ENCODE measurements around the gene ZNF280B. TPM values are rescaled to one million over a fixed set of nuclear protein-coding genes. Genes with fewer than 3 reads are reported as not detected.
A peak's percentile ranks its signal among the peaks of the same experiment; 100 is the strongest.

The ZNF280B gene
- total and polyA plus RNA-seq, 9 of the 15 experiments (the other 6 are each of a cell fraction or from before 2014, with no cell fraction given): 7.7 to 29.9 (median 20.0) TPM

- TF ChIP-seq IRF9 (tag; IDR thresholded peaks at IDR 0.05): no peak
- no peak for TF ChIP-seq ZNF23 (CRISPR knock-in tag; IDR thresholded peaks at IDR 0.05)
- TF ChIP-seq ZNF785 (CRISPR knock-in tag; IDR thresholded peaks at IDR 0.05): 0 out of 2 replicates have a peak, but pooled peaks have one; percentile 16
- TF ChIP-seq ETV1 (tag; conservative IDR thresholded peaks at IDR 0.05; ENCODE audit: low read depth): peak; percentile 44
- TF ChIP-seq ZNF561 (CRISPR knock-in tag; conservative IDR thresholded peaks at IDR 0.05): no peak
- TF ChIP-seq PPARD (CRISPR knock-in tag; IDR thresholded peaks at IDR 0.05): no peak
- no peak for TF ChIP-seq ID3 (CRISPR knock-in tag; IDR thresholded peaks at IDR 0.05)
- TF ChIP-seq ID3 (tag; IDR thresholded peaks at IDR 0.05): peak; percentile 3; the same call in 1 of the 2 replicates
- TF ChIP-seq IRF1 (CRISPR knock-in tag; IDR thresholded peaks at IDR 0.05; ENCODE audit: borderline replicate concordance): no peak
- TF ChIP-seq E2F8 (IDR thresholded peaks at IDR 0.05; ENCODE audit: low read depth, partially characterized antibody): no peak
- no peak for TF ChIP-seq ZNF695 (CRISPR knock-in tag; IDR thresholded peaks at IDR 0.05)
- no peak for TF ChIP-seq POLR2AphosphoS2 (IDR thresholded peaks at IDR 0.05; ENCODE audit: low read length)
- no peak for TF ChIP-seq ETS1 (conservative IDR thresholded peaks at IDR 0.05; ENCODE audit: control insufficient read depth, low read depth, low read length)
- no peak for TF ChIP-seq CEBPG (CRISPR knock-in tag; IDR thresholded peaks at IDR 0.05)
- 0 out of 4 replicates have a peak, but pooled peaks of 1 of the 2 experiments have one; percentile 11 for TF ChIP-seq CEBPG (tag; conservative IDR thresholded peaks at IDR 0.05 in 1 of 2, IDR thresholded peaks at IDR 0.05 in 1 of 2)
- peak; percentile 59 for TF ChIP-seq ZNF324 (CRISPR knock-in tag; IDR thresholded peaks at IDR 0.05)
- TF ChIP-seq ZNF354B (CRISPR knock-in tag; IDR thresholded peaks at IDR 0.05): 0 out of 2 replicates have a peak, but pooled peaks have one; percentile 35
- TF ChIP-seq SMAD2 (IDR thresholded peaks at IDR 0.05; ENCODE audit: low read depth, low read length): no peak
- no peak for TF ChIP-seq BCL6 (CRISPR knock-in tag; IDR thresholded peaks at IDR 0.05)
- TF ChIP-seq ZNF184 (CRISPR knock-in tag; IDR thresholded peaks at IDR 0.05): no peak
- no peak for TF ChIP-seq TOE1 (IDR thresholded peaks at IDR 0.05; ENCODE audit: borderline replicate concordance)
- no peak for TF ChIP-seq TOE1 (CRISPR knock-in tag; IDR thresholded peaks at IDR 0.05; ENCODE audit: borderline replicate concordance, low read depth)
- TF ChIP-seq ZNF77 (CRISPR knock-in tag; IDR thresholded peaks at IDR 0.05): 0 out of 2 replicates have a peak, but pooled peaks have one; percentile 55
- no peak for TF ChIP-seq TEAD2 (tag; IDR thresholded peaks at IDR 0.05)
- TF ChIP-seq ZNF444 (CRISPR knock-in tag; IDR thresholded peaks at IDR 0.05): no peak
Observed at GRCh38 chr22:22460635-22461034, 47.9 kb downstream of the ZNF280B start (continued).

All from K562 (cell line).